ENCODE measurements around the gene WDR93. TPM values are rescaled to one million over a fixed set of nuclear protein-coding genes. Genes with fewer than 3 reads are reported as not detected.

WDR93 gene
- total and polyA plus RNA-seq, 2 donors (not counting 1 experiment from before 2014, with no cell fraction given): 0.12 TPM; not detected in 1

- 100% methylated on average over 1 of the region's 2 CpGs for WGBS (ENCODE audit: insufficient coverage)
- Histone ChIP-seq H3K4me1 (ENCODE audit: control insufficient read depth in 2 of 2, insufficient read depth in 2 of 2, low read length in 2 of 2) (peaks cover 4 to 12% of the 10 kb centered on the region in 2 donors), H3K36me3 (replicated peaks in 1 of 2; ENCODE audit: control extremely low read depth in 1 of 2, control insufficient read depth in 1 of 2, extremely low read depth in 1 of 2, insufficient read depth in 2 of 2, low read length in 1 of 2) (no peaks in the 10 kb centered on the region), H3K79me2 (ENCODE audit: control insufficient read depth, insufficient read depth, low read length) (no peaks in the 10 kb centered on the region), H3K4me2 (replicated peaks; ENCODE audit: low read depth, low read length, poor library complexity, severe bottlenecking) (no peak overlapping the region), H3K9me3 (ENCODE audit: control extremely low read depth in 1 of 3, control insufficient read depth in 2 of 3, insufficient read depth in 1 of 3, low read length in 2 of 3) (peaks cover 0 to 3% (median 0%) of the 10 kb centered on the region in 3 donors), H2AFZ (ENCODE audit: insufficient read depth, low read depth, low read length, poor library complexity, severe bottlenecking) (no peak overlapping the region), H3K9ac (ENCODE audit: low read length) (no peak overlapping the region), H3K27ac (ENCODE audit: low read length in 2 of 2) (no peak overlapping the region), H4K20me1 (ENCODE audit: control insufficient read depth, insufficient read depth, low read length, poor library complexity, severe bottlenecking) (no peaks in the 10 kb centered on the region), H3K27me3 (replicated peaks in 1 of 4; ENCODE audit: control extremely low read depth in 1 of 4, control insufficient read depth in 3 of 4, insufficient read depth in 4 of 4, low read length in 3 of 4) (no peaks in the 10 kb centered on the region), H3K4me3 (ENCODE audit: control extremely low read depth in 1 of 5, extremely low read depth in 1 of 5, insufficient read depth in 1 of 5, low read depth in 2 of 5, low read length in 4 of 5) (no peak overlapping the region)
- Mint-ChIP-seq H3K9me3 (ENCODE audit: insufficient read depth) (peaks cover 3% of the 10 kb centered on the region), H3K4me3 (no peak overlapping the region), H3K27ac (no peak overlapping the region), H3K4me1 (peaks cover 13% of the 10 kb centered on the region), H3K27me3 (no peaks in the 10 kb centered on the region)
- ATAC-seq (ENCODE audit: low read depth) (no peak), DNase-seq (no peak)
- POLR2A ChIA-PET: no interaction called here
- CTCF ChIA-PET: no interaction called here
- no peak for TF ChIP-seq EZH2 (IDR thresholded peaks at IDR 0.05; ENCODE audit: borderline replicate concordance, insufficient read depth, low read depth, low read length, poor library complexity, severe bottlenecking)
- no peak for TF ChIP-seq CTCF (IDR thresholded peaks at IDR 0.05)
- intact Hi-C loops (cut with micrococcal nuclease): loop anchor here (10.0 kb wide), 1 partner anchor 1242 kb away; the partner anchor contains the start of genes HDDC3 and UNC45A
Observed at GRCh38 chr15:89693091-89693490, 2.5 kb downstream of the WDR93 start.

GRCh38 chr15:89693696-89694095 lies 3.1 kb downstream of the WDR93 start:
- ChIA-PET POLR2A (no interaction called here), CTCF (no interaction called here)
- Histone ChIP-seq H3K79me2 (ENCODE audit: control insufficient read depth, insufficient read depth, low read length) (no peaks in the 10 kb centered on the region), H3K27me3 (replicated peaks in 1 of 4; ENCODE audit: control extremely low read depth in 1 of 4, control insufficient read depth in 3 of 4, insufficient read depth in 4 of 4, low read length in 3 of 4) (no peaks in the 10 kb centered on the region), H3K4me1 (ENCODE audit: control insufficient read depth in 2 of 2, insufficient read depth in 2 of 2, low read length in 2 of 2) (peaks cover 4 to 12% of the 10 kb centered on the region in 2 donors), H3K4me3 (ENCODE audit: control extremely low read depth in 1 of 5, extremely low read depth in 1 of 5, insufficient read depth in 1 of 5, low read depth in 2 of 5, low read length in 4 of 5) (no peak overlapping the region), H3K4me2 (replicated peaks; ENCODE audit: low read depth, low read length, poor library complexity, severe bottlenecking) (no peak overlapping the region), H2AFZ (ENCODE audit: insufficient read depth, low read depth, low read length, poor library complexity, severe bottlenecking) (no peak overlapping the region), H3K27ac (ENCODE audit: low read length in 2 of 2) (no peak overlapping the region), H3K36me3 (replicated peaks in 1 of 2; ENCODE audit: control extremely low read depth in 1 of 2, control insufficient read depth in 1 of 2, extremely low read depth in 1 of 2, insufficient read depth in 2 of 2, low read length in 1 of 2) (no peaks in the 10 kb centered on the region), H4K20me1 (ENCODE audit: control insufficient read depth, insufficient read depth, low read length, poor library complexity, severe bottlenecking) (no peaks in the 10 kb centered on the region), H3K9ac (ENCODE audit: low read length) (no peak overlapping the region), H3K9me3 (ENCODE audit: control extremely low read depth in 1 of 3, control insufficient read depth in 2 of 3, insufficient read depth in 1 of 3, low read length in 2 of 3) (peaks cover 0 to 3% (median 0%) of the 10 kb centered on the region in 3 donors)
- no peak for TF ChIP-seq CTCF (IDR thresholded peaks at IDR 0.05)
- TF ChIP-seq EZH2 (IDR thresholded peaks at IDR 0.05; ENCODE audit: borderline replicate concordance, insufficient read depth, low read depth, low read length, poor library complexity, severe bottlenecking): no peak
- no CpG with 5 or more reads among the region's 1 CpG for WGBS (ENCODE audit: insufficient coverage)
- Mint-ChIP-seq H3K4me1 (peaks cover 13% of the 10 kb centered on the region), H3K9me3 (ENCODE audit: insufficient read depth) (peaks cover 3% of the 10 kb centered on the region), H3K27me3 (no peaks in the 10 kb centered on the region), H3K4me3 (no peak overlapping the region), H3K27ac (no peak overlapping the region)
- DNase-seq (no peak), ATAC-seq (ENCODE audit: low read depth) (no peak)
- intact Hi-C loops (cut with micrococcal nuclease): loop anchor here (10.0 kb wide), 1 partner anchor 1241 kb away; the partner anchor contains the start of genes HDDC3 and UNC45A
